Posterior vena cava (tissue), 2 donors: ENCODE data around the gene SLC48A1. TPM values are rescaled to one million over a fixed set of nuclear protein-coding genes. Genes with fewer than 3 reads are reported as not detected.

ENCODE experiments used
- DNase-seq: peaks from one replicate; pipeline ENCODE4 v3.0.0-alpha.2; 2020; ENCODE audit warnings: low spot score
- intact Hi-C, 2 donors: fragments of 100-400 bp; cut with DNase I; formaldehyde crosslinking; loops; one replicate each; pipeline versions ENCODE4 v1.14.1 to v1.14.2; 2022 to 2023
- total RNA-seq, 2 donors: library from RNA; stranded (reverse); fragmentation: NEBNext Ultra II Directional; extraction: Animal tissue kit (Norgen Biotek cat#: 25700); gene quantifications; one replicate each; pipeline ENCODE4 v1.2.1, GENCODE V29; 2021
- donor health status: DM: yes; HTN: yes; CAD: no.
- donor health status: DM: yes; HTN: yes; CAD: no.

SLC48A1 gene
- total RNA-seq, 2 donors from 2014 or later: 28.5 to 33.8 TPM

DNA sequence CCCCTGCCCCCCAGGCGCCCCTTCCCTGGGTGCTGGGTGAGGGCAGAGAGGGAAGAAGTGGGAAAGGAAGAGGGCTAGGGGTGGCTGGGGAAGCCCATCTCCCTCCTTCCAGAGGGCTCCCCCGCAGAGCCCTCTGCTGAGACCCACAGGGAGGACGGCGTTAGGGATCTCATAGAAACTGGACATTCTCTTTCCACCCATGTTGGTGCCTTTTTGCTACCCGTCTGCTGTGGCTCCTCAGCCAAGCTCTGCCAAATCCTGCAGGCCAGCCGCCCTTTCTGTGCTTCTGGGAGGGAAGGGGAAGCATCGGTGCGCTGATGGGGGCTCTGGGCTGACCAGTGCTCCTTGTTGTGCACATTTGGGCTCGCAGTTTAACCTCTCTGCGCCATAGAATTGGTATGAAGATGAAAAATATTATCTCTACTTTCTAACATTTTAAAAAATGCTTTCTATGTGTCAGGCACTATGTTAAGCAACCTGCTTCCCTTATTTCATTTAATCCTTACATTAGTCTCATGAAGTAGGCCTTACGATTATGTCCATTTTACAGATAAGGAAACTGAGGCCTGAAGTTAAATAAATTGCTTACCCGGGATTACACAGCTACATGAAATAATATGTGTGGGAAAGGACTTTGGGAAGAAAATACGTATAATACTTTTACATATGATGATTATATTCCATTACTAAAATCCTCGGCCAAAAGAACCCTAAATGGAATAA lies 981 bp downstream of the SLC48A1 start:
- no peak for DNase-seq
- intact Hi-C loops: no loop called here

DNA sequence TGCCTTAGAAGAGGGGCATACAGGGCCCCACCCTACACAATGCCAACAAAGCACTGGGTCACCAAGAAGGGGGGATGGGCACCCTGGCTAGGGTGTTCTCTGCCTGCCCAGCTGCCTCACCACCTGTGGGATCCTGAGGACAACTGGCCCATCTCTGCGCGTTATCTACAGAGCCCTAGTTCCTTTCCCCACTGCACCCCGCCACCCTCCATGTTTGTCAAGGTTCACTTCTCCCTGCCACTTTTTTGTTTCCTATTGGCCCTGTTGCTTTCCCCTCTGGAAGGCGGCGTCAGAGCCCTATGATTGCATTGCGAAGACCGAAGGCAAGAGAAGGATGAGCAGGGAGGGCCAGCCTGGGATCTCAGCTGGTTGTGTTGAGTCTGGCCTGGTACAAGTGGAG lies 1.6 kb downstream of the SLC48A1 start:
- no peak for DNase-seq
- intact Hi-C loops: loop anchor here (5.0 kb wide), 3 partner anchors 32 to 1782 kb away; partner anchors contain the start of gene SCAF11 (in 1 of the 2)

DNA sequence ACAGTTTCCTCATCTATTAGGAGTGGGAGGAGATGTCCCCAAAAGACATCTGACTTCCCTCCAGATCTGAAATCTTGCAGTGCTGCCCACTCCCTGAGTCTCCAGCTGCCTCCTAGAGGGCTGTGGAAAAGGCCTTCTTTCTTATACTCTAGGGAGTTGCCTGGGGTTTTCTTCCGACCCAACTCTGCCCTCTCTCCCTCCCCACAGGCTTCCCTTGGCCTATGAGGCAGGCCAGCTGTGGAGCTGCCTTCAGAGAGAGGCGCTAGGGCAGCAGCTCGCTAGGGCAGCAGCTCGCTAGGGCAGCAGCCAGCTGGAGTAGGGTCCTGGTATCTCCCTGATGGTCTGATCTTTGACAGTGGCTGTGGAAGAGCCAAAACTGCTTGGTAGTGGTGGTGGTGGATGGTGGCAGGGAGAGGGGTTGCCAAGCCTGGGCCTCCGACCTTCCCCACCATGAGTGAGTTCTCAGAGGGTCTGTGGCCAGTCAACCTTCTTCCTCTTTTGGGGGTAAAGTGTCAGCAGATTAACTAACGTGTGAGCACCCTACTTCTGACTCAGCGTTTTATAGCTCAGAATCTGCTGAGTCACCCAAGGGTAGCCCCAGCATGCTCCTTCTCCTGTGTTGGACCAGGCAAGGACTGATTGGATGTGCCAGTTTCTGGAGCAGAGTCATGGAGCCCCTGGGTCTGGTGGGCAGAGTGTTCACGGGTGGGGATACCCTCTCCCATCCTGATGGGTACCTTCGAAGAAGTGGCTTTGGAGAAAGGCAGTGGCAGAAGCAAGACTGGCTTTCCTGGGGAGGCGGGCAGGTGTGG lies 2.3 kb downstream of the SLC48A1 start:
- intact Hi-C loops: loop anchor here (5.0 kb wide), 3 partner anchors 33 to 1783 kb away; partner anchors contain the start of gene SCAF11 (in 1 of the 2)
- no peak for DNase-seq

DNA sequence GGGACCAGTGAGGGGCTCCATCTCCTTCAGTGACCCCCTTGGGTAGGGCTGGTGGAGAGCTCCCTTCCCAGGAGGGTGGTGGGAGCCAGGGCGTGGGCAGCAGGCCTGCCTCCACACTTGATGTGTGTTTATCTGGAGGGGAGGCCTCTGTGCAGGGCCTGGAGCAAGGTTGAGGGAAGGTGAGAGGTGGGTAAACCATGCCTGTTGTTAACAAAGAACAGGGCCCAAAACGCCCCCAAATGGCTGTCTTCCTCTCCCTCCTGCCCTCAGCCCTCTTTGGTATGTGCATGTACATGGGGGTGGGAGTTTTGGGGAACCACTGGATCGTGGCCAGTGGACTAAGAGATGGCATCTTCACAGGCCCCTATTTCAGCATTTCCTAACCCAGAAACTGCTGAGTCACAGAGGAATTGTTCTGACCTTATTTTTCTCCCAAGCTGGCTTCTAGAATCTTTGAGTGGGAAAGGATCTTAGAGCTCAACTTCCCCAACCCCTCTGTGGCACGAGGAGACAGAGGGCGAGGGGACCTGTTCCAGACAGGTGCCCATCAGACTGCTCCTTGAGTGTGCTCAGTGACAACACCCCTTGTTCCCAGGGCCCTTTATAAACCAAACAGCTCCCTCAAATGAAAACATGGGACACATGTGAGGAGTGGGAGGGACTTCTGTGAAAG lies 3.6 kb downstream of the SLC48A1 start:
- intact Hi-C loops: loop anchor here (5.0 kb wide), 3 partner anchors 34 to 1784 kb away; partner anchors contain the start of gene SCAF11 (in 1 of the 2)
- DNase-seq: peak; percentile 71

DNA sequence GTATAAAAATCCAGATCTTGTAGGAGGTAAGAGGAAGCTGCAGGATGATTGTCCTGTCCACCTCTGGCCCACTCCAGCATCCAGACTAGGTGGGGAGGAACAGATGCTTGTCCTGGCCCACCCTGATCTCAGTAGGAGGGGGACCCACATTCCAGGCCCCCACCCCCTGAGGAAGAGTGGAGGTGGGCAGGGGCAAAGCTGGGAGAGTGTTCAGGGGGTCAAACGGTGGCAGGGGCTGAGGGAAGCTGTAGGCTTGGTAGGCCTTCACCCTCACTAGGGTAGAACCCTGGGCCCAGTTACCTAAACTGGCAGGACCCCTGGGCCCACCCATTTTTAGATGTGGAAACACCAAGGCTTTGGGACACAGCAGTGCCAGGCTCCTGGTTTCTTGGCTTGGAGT lies 4.1 kb downstream of the SLC48A1 start:
- peak; percentile 75 for DNase-seq

DNA sequence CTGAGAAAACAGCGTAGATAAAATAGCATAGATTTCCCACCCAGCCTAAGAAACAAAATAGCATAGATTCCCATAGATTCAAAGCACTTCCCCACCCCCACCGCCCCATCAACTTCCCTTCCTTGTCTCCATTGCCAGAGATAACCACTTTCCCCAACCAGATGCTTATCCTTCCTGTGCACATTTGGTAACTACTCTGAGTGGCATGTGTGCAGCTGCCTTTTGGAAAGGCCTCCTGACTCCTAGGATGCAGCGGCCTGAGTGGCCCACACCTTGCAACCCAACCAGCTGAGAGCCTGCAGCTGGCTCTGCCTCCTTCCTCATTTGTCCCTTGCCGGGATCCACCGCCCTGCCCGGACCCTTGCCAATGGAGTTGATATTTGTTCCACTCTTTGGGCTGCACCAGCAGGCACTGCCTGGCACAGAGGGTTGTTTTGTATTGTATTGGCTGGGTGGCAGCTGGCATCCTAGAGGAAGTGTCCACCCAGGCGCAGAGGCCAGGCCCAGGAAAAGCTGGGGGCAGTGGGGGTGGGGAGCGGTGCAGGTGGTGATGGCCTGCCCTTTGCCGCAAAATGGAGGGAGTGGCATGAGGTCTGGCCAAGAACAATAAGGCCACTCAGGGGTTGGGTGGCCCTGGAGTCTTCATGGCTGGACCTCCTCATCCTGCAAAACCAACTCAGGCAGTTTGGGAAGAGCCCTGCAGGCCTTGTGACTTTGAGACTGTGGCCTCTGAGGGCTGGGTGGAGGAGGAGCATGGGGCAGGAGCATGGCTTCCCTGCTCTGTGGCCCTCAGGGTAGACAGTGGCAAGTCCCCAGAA lies 4.9 kb downstream of the SLC48A1 start:
- DNase-seq: peak; percentile 83
- intact Hi-C loops: loop anchor here (5.0 kb wide), 3 partner anchors 36 to 1786 kb away; partner anchors contain the start of gene SCAF11 (in 1 of the 2)

More for the DNA sequence above, 4.1 kb downstream of the SLC48A1 start:
- intact Hi-C loops: loop anchor here (5.0 kb wide), 3 partner anchors 35 to 1785 kb away; partner anchors contain the start of gene SCAF11 (in 1 of the 2)

DNA sequence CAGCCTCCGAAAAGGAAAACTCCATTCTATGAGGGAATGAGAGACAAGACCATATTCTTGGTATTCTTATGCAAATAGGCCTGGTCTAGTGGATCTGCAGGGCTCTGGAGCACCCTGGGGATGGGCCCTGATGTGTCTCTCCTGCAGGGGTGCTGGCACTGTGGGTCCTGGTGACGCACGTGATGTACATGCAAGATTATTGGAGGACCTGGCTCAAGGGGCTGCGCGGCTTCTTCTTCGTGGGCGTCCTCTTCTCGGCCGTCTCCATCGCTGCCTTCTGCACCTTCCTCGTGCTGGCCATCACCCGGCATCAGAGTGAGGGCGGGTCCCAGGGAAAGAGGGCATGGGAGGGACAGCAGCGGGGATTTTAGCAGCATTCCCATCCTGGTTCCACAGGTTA lies 5.8 kb downstream of the SLC48A1 start:
- DNase-seq: peak; percentile 82
- intact Hi-C loops: loop anchor here (5.0 kb wide), 3 partner anchors 37 to 1787 kb away; partner anchors contain the start of gene SCAF11 (in 1 of the 2)

DNA sequence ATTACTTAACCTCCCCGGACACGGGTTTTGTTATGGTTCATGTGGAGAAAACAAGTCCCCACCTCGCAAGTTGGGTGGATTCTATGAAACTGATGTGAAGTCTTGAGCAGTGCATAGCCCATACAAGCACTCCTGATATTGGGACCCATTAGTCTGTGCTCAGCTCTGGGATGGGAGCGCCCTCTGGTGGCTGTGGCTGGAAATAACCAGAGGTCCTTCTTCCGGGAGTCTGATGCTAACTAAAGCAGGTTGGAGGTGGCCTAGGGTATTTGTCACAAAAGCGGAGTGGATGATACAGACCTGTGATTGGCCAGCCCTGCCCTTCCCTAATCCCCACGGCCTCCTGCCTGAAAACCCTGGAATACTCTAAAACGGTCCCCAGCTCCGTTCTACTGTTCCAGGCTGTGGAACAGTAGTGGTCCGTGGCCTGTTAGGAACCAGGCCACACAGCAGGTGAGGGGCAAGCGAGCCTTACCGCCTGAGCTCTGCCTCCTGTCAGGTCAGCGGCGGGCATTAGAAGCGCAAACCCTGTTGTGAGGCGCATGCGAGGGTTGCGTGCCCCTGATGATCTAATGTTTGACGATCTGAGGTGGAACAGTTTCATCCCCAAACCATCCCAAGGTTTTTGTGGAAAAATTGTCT lies 6.4 kb downstream of the SLC48A1 start:
- peak; percentile 97 for DNase-seq
- intact Hi-C loops: loop anchor here (5.0 kb wide), 3 partner anchors 37 to 1787 kb away; partner anchors contain the start of gene SCAF11 (in 1 of the 2)

DNA sequence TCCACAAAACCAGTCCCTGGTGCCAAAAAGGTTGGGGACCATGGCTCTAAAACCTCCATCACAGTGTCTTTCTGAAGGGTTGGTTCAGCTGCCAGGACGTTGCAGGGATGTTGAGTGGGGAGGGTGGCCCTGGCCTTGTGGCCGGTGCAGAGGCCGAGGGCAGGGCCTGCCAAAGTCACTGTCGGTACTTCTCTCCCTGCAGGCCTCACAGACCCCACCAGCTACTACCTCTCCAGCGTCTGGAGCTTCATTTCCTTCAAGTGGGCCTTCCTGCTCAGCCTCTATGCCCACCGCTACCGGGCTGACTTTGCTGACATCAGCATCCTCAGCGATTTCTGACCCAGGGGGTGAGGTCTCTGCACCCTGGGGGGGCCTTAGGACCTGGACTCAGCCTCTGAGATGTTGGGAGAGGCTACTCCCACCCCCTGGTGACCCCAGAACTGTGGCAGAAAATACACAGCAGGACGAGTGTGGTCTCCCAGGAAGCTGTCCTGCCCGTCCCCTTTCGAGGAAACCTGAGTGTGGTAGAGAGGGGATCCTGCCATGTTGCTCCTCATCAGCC lies 7.0 kb downstream of the SLC48A1 start:
- intact Hi-C loops: loop anchor here (5.0 to 10.0 kb wide), 4 partner anchors 38 to 1788 kb away; partner anchors contain the start of gene SCAF11 (in 1 of the 2)
- DNase-seq: no peak

DNA sequence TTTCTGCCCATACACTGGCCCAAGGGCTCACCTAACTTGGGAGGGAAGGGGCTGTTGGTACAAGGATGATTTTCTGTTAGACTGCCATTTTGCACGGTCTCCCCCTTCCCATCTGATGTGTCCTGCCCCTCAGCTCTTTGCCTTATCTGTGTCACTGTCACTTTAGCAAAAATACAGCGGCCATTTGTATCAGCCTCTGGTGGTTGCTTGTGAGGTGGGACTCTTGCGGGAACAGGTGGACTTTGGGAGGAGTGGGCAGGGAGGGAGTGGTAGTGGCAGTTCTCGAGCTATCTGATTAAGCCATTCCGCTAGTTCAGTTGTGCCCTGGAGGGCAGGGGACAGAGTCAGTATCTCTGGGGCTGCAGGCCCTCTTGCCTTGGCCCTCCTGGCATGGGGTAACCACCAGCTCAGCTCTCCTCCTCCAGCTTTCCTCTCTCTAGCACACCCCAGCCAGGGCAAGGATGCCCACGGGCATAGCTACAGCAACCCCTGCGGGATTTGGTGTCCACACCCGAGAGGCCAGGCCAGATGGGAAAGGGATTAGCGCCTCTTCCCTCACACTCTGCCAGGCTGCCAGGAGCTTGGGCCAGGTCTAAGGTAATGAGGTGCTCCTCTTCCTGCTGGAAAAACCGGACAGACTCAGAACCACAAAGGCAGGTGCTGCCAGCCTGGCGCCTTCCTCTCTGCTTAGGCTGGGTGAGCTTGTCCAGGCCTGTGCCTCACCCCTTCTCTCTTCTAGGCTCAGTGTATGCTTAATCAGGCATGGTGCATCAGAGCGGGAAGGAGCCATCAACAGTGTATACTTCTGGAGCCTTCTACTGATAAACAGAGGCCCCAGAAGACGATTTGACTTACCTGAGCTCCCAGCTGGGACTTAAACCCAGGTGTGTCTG lies 8.7 kb downstream of the SLC48A1 start:
- intact Hi-C loops: loop anchor here (1.0 to 10.0 kb wide), 2 partner anchors 53 to 65 kb away; no protein-coding TSS in a partner anchor
- peak; percentile 81 for DNase-seq

DNA sequence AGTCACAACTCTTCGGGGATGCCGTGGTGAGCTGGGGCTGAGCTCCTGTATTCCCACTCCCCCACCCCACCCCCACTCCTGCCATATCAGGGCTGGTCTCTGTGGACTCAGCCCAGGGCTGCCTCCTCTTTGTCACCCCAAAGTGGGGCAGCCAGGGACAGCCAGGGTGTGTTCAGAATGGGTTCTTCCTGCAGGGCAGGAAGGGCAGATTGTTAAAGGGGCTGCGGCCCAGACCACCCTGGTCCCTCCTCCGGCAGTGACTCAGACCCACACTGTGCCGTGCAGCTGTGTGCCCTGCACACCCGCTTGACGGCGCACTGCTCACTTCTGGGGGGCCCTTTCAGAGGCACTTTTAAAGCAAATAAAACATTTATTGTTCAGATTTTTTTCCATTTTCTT lies 9.3 kb downstream of the SLC48A1 start:
- intact Hi-C loops: loop anchor here (1.0 to 10.0 kb wide), 2 partner anchors 52 to 66 kb away; no protein-coding TSS in a partner anchor
- DNase-seq: peak; percentile 83

DNA sequence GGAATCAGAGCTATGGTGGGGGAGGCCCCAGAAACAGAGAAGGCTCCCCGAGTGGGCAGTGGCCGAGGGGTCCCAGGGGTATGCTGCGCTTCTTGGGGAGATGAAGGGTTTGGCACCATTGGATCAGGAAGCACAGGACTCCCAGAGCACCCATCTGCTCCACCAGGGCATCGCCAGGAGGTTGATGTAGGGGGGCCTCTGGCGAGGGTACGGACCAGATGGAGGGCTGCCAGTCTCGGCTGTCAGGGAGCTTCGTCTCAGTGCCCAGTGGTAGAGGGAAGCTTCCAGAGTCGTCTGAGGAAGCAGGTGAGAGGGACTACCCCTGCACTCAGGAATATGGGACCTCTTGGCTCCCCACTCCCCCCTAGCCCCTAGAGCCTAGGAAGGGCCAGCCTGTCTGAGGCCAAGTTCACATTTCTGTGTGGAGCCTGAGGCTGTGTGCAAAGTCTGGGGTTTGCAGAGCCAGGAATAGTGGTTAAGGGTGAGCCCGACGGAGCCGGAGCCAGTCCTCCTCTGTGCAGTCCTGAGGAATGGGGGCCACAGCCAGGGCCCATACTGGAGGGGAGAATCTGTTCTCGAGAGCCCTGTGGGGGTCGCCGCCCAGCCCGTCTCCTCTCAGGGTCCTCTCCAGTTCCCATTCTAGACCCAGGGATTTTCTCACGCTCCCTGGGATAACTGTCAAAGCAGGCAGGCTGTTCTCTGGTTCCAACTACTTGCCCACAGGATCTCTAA lies 10.2 kb downstream of the SLC48A1 start:
- peak; percentile 80 for DNase-seq
- intact Hi-C loops: loop anchor here in 1 of 2 donors (10.0 kb wide), 1 partner anchor 52 kb away; no protein-coding TSS in a partner anchor

DNA sequence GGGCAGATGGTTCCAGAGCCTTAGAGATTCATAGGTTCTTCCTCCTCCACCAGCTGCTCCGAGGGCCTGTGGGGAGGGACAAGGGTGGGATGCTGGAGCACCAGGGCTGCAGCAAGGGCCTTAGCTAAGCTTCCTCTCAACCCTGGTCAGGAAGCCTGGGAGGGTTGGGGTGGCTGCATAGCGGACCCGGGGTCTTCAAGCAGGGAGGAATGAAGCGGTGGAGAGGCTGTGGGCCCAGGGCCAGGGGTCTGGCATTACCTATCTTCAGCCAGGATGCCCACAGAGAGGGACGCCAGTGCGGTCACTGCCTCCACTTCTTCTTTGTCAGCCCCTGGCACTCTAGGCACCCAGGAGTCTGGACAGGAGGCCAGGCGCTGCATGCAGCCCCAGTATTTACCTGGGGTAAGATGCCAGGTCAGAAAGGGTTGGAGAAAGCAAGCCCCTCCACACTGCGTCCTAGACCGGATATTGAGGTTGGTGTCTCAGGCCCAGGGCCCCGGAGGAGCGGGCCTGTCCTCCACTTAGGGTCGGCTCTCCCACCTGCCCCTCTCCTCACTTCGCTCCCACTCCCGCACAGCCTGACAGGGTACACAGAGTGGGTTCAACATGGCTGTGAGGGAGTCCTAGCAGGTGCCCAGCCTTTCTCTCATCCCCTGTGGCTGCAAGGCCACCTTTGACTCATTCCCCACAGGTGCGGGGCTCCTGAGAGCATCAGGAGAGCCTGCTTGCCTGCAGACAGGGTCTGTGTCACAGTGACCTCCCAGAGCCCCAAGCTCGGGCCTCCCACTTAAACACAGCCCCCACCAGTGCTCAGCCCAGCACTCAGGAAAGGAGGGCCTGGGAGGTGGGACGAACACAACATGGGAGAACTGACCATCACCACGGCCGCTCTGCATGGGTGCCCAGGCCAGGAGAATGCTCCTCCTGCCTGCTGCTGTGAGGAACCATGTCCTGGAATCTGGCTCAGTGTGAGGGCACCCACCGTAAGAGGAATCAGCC lies 11.1 kb downstream of the SLC48A1 start:
- intact Hi-C loops: loop anchor here in 1 of 2 donors (10.0 kb wide), 1 partner anchor 51 kb away; no protein-coding TSS in a partner anchor
- peak; percentile 81 for DNase-seq
